Sigmoid colon (tissue), 7 donors: ENCODE results near the gene GSTA1. TPM values are rescaled to one million over a fixed set of nuclear protein-coding genes. Genes with fewer than 3 reads are reported as not detected.

Experiments
- DNase-seq: peaks from one replicate; pipeline ENCODE4 v3.0.0-alpha.2; 2019
- H3K27ac ChIP-seq, 4 donors: fragments of 200-600 bp; sonication (generic); one replicate each; pipeline ENCODE4 v1.5.1; 2016 to 2019; ENCODE audit warnings: mild to moderate bottlenecking in 1 of 4
- H3K27me3 ChIP-seq, 3 donors: fragments of 200-600 bp; sonication (generic); one replicate each; pipeline ENCODE4 v1.5.1; 2019; ENCODE audit warnings: mild to moderate bottlenecking in 1 of 3
- H3K36me3 ChIP-seq, 4 donors: fragments of 200-600 bp; sonication (generic); one replicate each; pipeline ENCODE4 v1.5.1; 2016 to 2019
- H3K4me1 ChIP-seq, 4 donors: fragments of 200-600 bp; sonication (generic); one replicate each; pipeline ENCODE4 v1.5.1; 2017 to 2019
- H3K4me3 ChIP-seq, 4 donors: fragments of 200-600 bp; sonication (generic); one replicate each; pipeline ENCODE4 v1.5.1; 2017 to 2019; ENCODE audit warnings: mild to moderate bottlenecking in 2 of 4, moderate library complexity in 1 of 4
- H3K9me3 ChIP-seq, 4 donors: fragments of 200-600 bp in 3 of 4; sonication (generic) in 3 of 4; one replicate each; pipeline versions ENCODE4 v1.5.1 to v1.6.1; 2013 to 2019
- CTCF ChIP-seq, 4 experiments: fragments of 450-650 bp in 3 of 4; fragments of 200-600 bp in 1 of 4; IDR thresholded peaks; one replicate each; pipeline ENCODE4 v1.5.1; 2016 to 2019; ENCODE audit warnings: antibody characterized with exemption in 4 of 4, mild to moderate bottlenecking in 3 of 4, moderate library complexity in 2 of 4
- EP300 ChIP-seq, 4 donors: sonication (generic); formaldehyde crosslinking; IDR thresholded peaks; one replicate each; pipeline ENCODE4 v1.6.1; 2017; ENCODE audit warnings: antibody characterized with exemption in 4 of 4
- POLR2A ChIP-seq, 2 donors: fragments of 450-650 bp; IDR thresholded peaks; one replicate each; pipeline ENCODE4 v1.6.1; 2016; ENCODE audit warnings: antibody characterized with exemption in 2 of 2, mild to moderate bottlenecking in 2 of 2, moderate library complexity in 2 of 2
- POLR2AphosphoS5 ChIP-seq, 4 donors: sonication (generic); formaldehyde crosslinking; IDR thresholded peaks; one replicate each; pipeline ENCODE4 v1.6.1; 2017; ENCODE audit warnings: antibody characterized with exemption in 4 of 4
- WGBS, 2 donors: extraction: QIAGEN DNeasy Blood & Tissue Kit; methylation state at CpG; one replicate each; pipeline ENCODE4 v1.1.7; 2013; 5-methylcytosine and 5-hydroxymethylcytosine counted together
- intact Hi-C: fragments of 100-400 bp; cut with DNase I; formaldehyde crosslinking; loops from one replicate; pipeline ENCODE4 v1.15.1; 2023
- polyA plus RNA-seq, 3 donors: library from polyadenylated mRNA; stranded (reverse); fragments of 200-250 nt; gene quantifications; one replicate each; pipeline ENCODE4 v1.2.3, GENCODE V29; 2013
- total RNA-seq, 4 donors: library from RNA; depleted of rRNA; stranded (reverse); fragments of >200 nt; gene quantifications; one replicate each; pipeline ENCODE4 v1.1.0, GENCODE V29; 2016
- donor health status: healthy with polysubstance abuse.
- donor health status: Bipolar disorder and iron deficiency.
- donor health status: healthy.

GSTA1 gene
- total and polyA plus RNA-seq, 7 donors = 0.10 to 19.4 (median 15.6) TPM; not detected in 4

GRCh38 chr6:52741872-52742271, 61.7 kb downstream of the GSTA1 start:
- WGBS, 2 donors = 89 to 92% methylated on average over 1 of the region's 1 CpG
- Histone ChIP-seq H3K27me3 (no peaks in the 10 kb centered on the region), H3K36me3 (no peaks in the 10 kb centered on the region), H3K9me3 (peaks cover 0 to 3% (median 0%) of the 10 kb centered on the region in 4 donors), H3K4me3 (no peak overlapping the region), H3K4me1 (no peaks in the 10 kb centered on the region), H3K27ac (no peak overlapping the region)
- DNase-seq = no peak
- intact Hi-C loops = no loop called here
- no peak for TF ChIP-seq CTCF (IDR thresholded peaks at IDR 0.05)
- no peak for TF ChIP-seq POLR2A (IDR thresholded peaks at IDR 0.05)
- no peak for TF ChIP-seq EP300 (IDR thresholded peaks at IDR 0.05)
- no peak for TF ChIP-seq POLR2AphosphoS5 (IDR thresholded peaks at IDR 0.05)

Other genes starting within 250 kb of the GSTA1 start
- 10 to 100 TPM in 3 of 4 donors, 1 to 10 TPM in 1; 9.6 to 15.0 (median 12.4) TPM for gene TRAM2, start 226.8 kb downstream of the GSTA1 start, total RNA-seq
- gene TRAM2, start 226.8 kb downstream of the GSTA1 start, polyA plus RNA-seq = 10 to 100 TPM in 1 of 3 donors, 1 to 10 TPM in 2; 1.8 to 13.3 (median 3.6) TPM
- gene TMEM14A, start 132.7 kb downstream of the GSTA1 start, total RNA-seq = 10 to 100 TPM; 24.7 to 48.5 (median 41.2) TPM
- 10 to 100 TPM; 18.5 to 25.2 (median 24.1) TPM for gene TMEM14A, start 132.7 kb downstream of the GSTA1 start, polyA plus RNA-seq
- not detected for gene GSTA2, start 40.3 kb downstream of the GSTA1 start, total RNA-seq
- not detected for gene GSTA2, start 40.3 kb downstream of the GSTA1 start, polyA plus RNA-seq
- not detected for gene GSTA5, start 37.0 kb upstream of the GSTA1 start, total RNA-seq
- gene GSTA5, start 37.0 kb upstream of the GSTA1 start, polyA plus RNA-seq = not detected
- not detected for gene GSTA3, start 105.9 kb upstream of the GSTA1 start, total RNA-seq
- gene GSTA3, start 105.9 kb upstream of the GSTA1 start, polyA plus RNA-seq = not detected
- 10 to 100 TPM; 21.0 to 37.0 (median 32.0) TPM for gene GSTA4, start 191.5 kb upstream of the GSTA1 start, total RNA-seq
- gene GSTA4, start 191.5 kb upstream of the GSTA1 start, polyA plus RNA-seq = 10 to 100 TPM; 15.6 to 18.0 (median 16.2) TPM